H1 (cell line): ENCODE results near the gene ANGPTL2.

Source experiments
- CTCF ChIP-seq, 3 experiments: IDR thresholded peaks; 1 replicate in 2 of 3; 2 replicates in 1 of 3; pipeline versions ENCODE4 v1.5.1 to v1.6.1; 2011; ENCODE audit warnings: low read length in 3 of 3, mild to moderate bottlenecking in 3 of 3, inconsistent platforms in 2 of 3, low read depth in 1 of 3, moderate library complexity in 1 of 3; ENCODE audit not compliant: insufficient read depth in 1 of 3; ENCODE audit errors: control extremely low read depth in 1 of 3
- EGR1 ChIP-seq: IDR thresholded peaks from 2 replicates; pipeline ENCODE4 v1.6.1; 2011; ENCODE audit warnings: low read depth, low read length, borderline replicate concordance
- MAX ChIP-seq: IDR thresholded peaks from 2 replicates; pipeline ENCODE4 v1.6.1; 2012; ENCODE audit warnings: inconsistent platforms
- POLR2A ChIP-seq, 2 experiments: IDR thresholded peaks; 1 replicate in 1 of 2; 2 replicates in 1 of 2; pipeline ENCODE4 v1.6.1; 2011; ENCODE audit warnings: low read depth in 2 of 2, low read length in 2 of 2, mild to moderate bottlenecking in 2 of 2; ENCODE audit errors: control extremely low read depth in 1 of 2
- POLR2AphosphoS5 ChIP-seq: IDR thresholded peaks from 2 replicates; pipeline ENCODE4 v1.6.1; 2011; ENCODE audit warnings: low read depth, low read length
- RBBP5 ChIP-seq: IDR thresholded peaks from 2 replicates; pipeline ENCODE4 v1.7.1; 2012; ENCODE audit warnings: low read depth, mild to moderate bottlenecking, inconsistent platforms, low read length, moderate library complexity, borderline replicate concordance
- SIN3A ChIP-seq, 2 experiments: IDR thresholded peaks in 1 of 2; conservative IDR thresholded peaks in 1 of 2; 2 replicates each; pipeline ENCODE4 v1.6.1; 2011 to 2012; ENCODE audit warnings: low read length in 2 of 2, improper control_type of control experiment in 1 of 2, low read depth in 1 of 2, mild to moderate bottlenecking in 1 of 2

GRCh38 chr9:127066060-127066850 lies 56.2 kb downstream of the ANGPTL2 start:
- TF ChIP-seq RBBP5 (no peak), CTCF (IDR thresholded peaks at IDR 0.05; ENCODE audit: control extremely low read depth in 1 of 3, insufficient read depth in 1 of 3, low read depth in 1 of 3, low read length in 3 of 3) (no peak), SIN3A (conservative IDR thresholded peaks at IDR 0.05 in 1 of 2, IDR thresholded peaks at IDR 0.05 in 1 of 2; ENCODE audit: low read depth in 1 of 2, low read length in 2 of 2) (no peak), MAX (no peak), POLR2AphosphoS5 (no peak), EGR1 (no peak), POLR2A (IDR thresholded peaks at IDR 0.05; ENCODE audit: control extremely low read depth in 1 of 2, low read depth in 2 of 2, low read length in 2 of 2) (no peak)
